ENCODE results near the gene TPD52L2.
"Not testable (repeated sequence)": the region's sequence is repeated elsewhere in the genome, so short reads cannot be mapped to it uniquely, and the experiment has no call there.

The TPD52L2 gene

GRCh38 chr20:63876489-63877036 lies 11.5 kb downstream of the TPD52L2 start:
- no peak overlapping the region for H3K27ac ChIP-seq
- no peak for TF ChIP-seq CTCF (IDR thresholded peaks at IDR 0.05)
- DNase-seq (ENCODE audit: low spot score): no peak
- H3K4me3 ChIP-seq: no peak overlapping the region

GRCh38 chr20:63877755-63878470 lies 12.8 kb downstream of the TPD52L2 start:
- Histone ChIP-seq H3K27ac (no peak overlapping the region), H3K4me3 (no peak overlapping the region)
- no peak for TF ChIP-seq CTCF (IDR thresholded peaks at IDR 0.05)
- no peak for DNase-seq (ENCODE audit: low spot score)

GRCh38 chr20:63878899-63879663 lies 14.0 kb downstream of the TPD52L2 start:
- DNase-seq (ENCODE audit: low spot score): no peak
- no peak for TF ChIP-seq CTCF (IDR thresholded peaks at IDR 0.05)
- H3K27ac ChIP-seq: no peak overlapping the region
- no peak overlapping the region for H3K4me3 ChIP-seq

- DNase-seq (ENCODE audit: low spot score); H3K4me3 ChIP-seq; H3K27ac ChIP-seq: not testable (repeated sequence)
Measured at GRCh38 chr20:63880901-63881300, 15.8 kb downstream of the TPD52L2 start.

GRCh38 chr20:63881451-63882226 lies 16.6 kb downstream of the TPD52L2 start:
- Histone ChIP-seq H3K27ac (no peak overlapping the region), H3K4me3 (no peak overlapping the region)
- no peak for DNase-seq (ENCODE audit: low spot score)
- TF ChIP-seq CTCF (IDR thresholded peaks at IDR 0.05): no peak

GRCh38 chr20:63882257-63883200 lies 17.5 kb downstream of the TPD52L2 start:
- TF ChIP-seq CTCF (IDR thresholded peaks at IDR 0.05): no peak
- Histone ChIP-seq H3K27ac (no peak overlapping the region), H3K4me3 (no peak overlapping the region)
- no peak for DNase-seq (ENCODE audit: low spot score)

Measured in coronary artery (tissue), 2 donors.